Neural progenitor cell (in vitro differentiated cells): Measurements from ENCODE around the gene ZNF282. TPM values are rescaled to one million over a fixed set of nuclear protein-coding genes. Genes with fewer than 3 reads are reported as not detected.
"Not testable (repeated sequence)": the region's sequence is repeated elsewhere in the genome, so short reads cannot be mapped to it uniquely, and the experiment has no call there.

ENCODE experiments used
- DNase-seq: peaks from one replicate; pipeline ENCODE4 v3.0.0-alpha.2; 2016; ENCODE audit warnings: low spot score
- H2AFZ ChIP-seq: fragments of 200-600 bp; sonication (generic); replicated peaks from 2 replicates; pipeline ENCODE4 v1.6.1; 2016; ENCODE audit warnings: antibody characterized with exemption
- H3F3A ChIP-seq: fragments of 200-600 bp; sonication (generic); 2 replicates; pipeline ENCODE4 v1.6.1; 2016; ENCODE audit warnings: antibody characterized with exemption, low read depth
- H3K27ac ChIP-seq: fragments of 200-600 bp; sonication (generic); 2 replicates; pipeline ENCODE4 v1.5.1; 2016; ENCODE audit warnings: mild to moderate bottlenecking
- H3K27me3 ChIP-seq: fragments of 200-600 bp; sonication (generic); 2 replicates; pipeline ENCODE4 v1.6.1; 2016; ENCODE audit warnings: mild to moderate bottlenecking, moderate library complexity
- H3K36me3 ChIP-seq: fragments of 200-600 bp; sonication (generic); 2 replicates; pipeline ENCODE4 v1.5.1; 2016
- H3K4me1 ChIP-seq: fragments of 200-600 bp; sonication (generic); 2 replicates; pipeline ENCODE4 v1.6.1; 2016; ENCODE audit warnings: mixed run types
- H3K4me2 ChIP-seq: fragments of 200-600 bp; sonication (generic); 2 replicates; pipeline ENCODE4 v1.6.1; 2016
- H3K4me3 ChIP-seq: fragments of 200-600 bp; sonication (generic); 2 replicates; pipeline ENCODE4 v1.5.1; 2016
- H3K79me2 ChIP-seq: fragments of 200-600 bp; sonication (generic); 2 replicates; pipeline ENCODE4 v1.6.1; 2016; ENCODE audit warnings: low read depth
- H3K9ac ChIP-seq: fragments of 200-600 bp; sonication (generic); 2 replicates; pipeline ENCODE4 v1.6.1; 2016
- H3K9me3 ChIP-seq: fragments of 200-600 bp; sonication (generic); 2 replicates; pipeline ENCODE4 v1.5.1; 2016; ENCODE audit warnings: low read depth
- H4K20me1 ChIP-seq: fragments of 200-600 bp; sonication (generic); 2 replicates; pipeline ENCODE4 v1.6.1; 2016; ENCODE audit warnings: low read depth
- H3K27ac Mint-ChIP-seq: 3 replicates; pipeline ENCODE4 v1.8.0; 2021; ENCODE audit warnings: mixed read lengths
- H3K27me3 Mint-ChIP-seq: 2 replicates; pipeline ENCODE4 v1.8.0; 2022; ENCODE audit warnings: low read depth, mild to moderate bottlenecking, inconsistent platforms, moderate library complexity, mixed read lengths; ENCODE audit not compliant: insufficient read depth
- H3K36me3 Mint-ChIP-seq: 3 replicates; pipeline ENCODE4 v1.8.0; 2021; ENCODE audit warnings: mixed read lengths
- H3K4me1 Mint-ChIP-seq: 3 replicates; pipeline ENCODE4 v1.8.0; 2021; ENCODE audit warnings: mixed read lengths
- H3K4me3 Mint-ChIP-seq: 3 replicates; pipeline ENCODE4 v1.8.0; 2021; ENCODE audit warnings: mild to moderate bottlenecking, moderate library complexity, mixed read lengths
- H3K9me3 Mint-ChIP-seq: 3 replicates; pipeline ENCODE4 v1.8.0; 2020; ENCODE audit warnings: mixed read lengths
- EZH2 ChIP-seq: fragments of 200-600 bp; sonication (generic); IDR thresholded peaks from 2 replicates; pipeline ENCODE4 v1.6.1; 2017; ENCODE audit warnings: antibody characterized with exemption, mild to moderate bottlenecking, moderate library complexity
- EZH2phosphoT487 ChIP-seq: fragments of 200-600 bp; sonication (generic); IDR thresholded peaks from 2 replicates; pipeline ENCODE4 v1.6.1; 2017; ENCODE audit warnings: antibody characterized with exemption
- total RNA-seq: library from RNA; depleted of rRNA; stranded (reverse); fragments of >200 nt; gene quantifications from 2 replicates; pipeline ENCODE4 v1.2.3, GENCODE V29; 2015; ENCODE audit warnings: low replicate concordance
- TF ChIP-seq, protein P1 (sequence below): fragments of 200-600 bp; sonication (generic); IDR thresholded peaks from 2 replicates; pipeline ENCODE4 v1.5.1; 2017; ENCODE audit warnings: antibody characterized with exemption, mild to moderate bottlenecking

ZNF282 gene
- total RNA-seq, 1 donor from 2014 or later = 15.9 TPM

DNA sequence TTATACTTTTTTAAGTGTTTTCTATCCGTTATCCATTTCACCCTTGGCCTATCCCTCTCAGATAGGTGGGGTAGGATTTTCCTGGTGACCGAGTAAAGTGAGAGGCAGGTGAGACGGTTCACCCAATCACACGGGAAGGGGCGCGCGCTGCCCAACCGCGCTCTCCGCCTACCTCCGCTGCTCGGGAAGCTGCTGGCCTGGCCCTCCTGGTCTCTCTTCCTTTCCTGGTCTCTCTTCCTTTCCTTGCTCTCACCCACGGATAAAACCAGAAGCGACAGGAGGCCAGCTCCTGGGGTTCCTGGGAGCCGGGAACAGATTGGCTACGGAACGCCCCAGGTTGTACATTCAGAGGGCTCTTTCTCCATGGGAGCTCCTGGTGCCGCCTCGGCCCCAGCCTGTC is 29.8 kb downstream of the ZNF282 start:
- no peak overlapping the region for H3K4me3 Mint-ChIP-seq
- Histone ChIP-seq H3K27me3 (no peaks in the 10 kb centered on the region), H3K4me3 (no peak overlapping the region), H3F3A (no peaks in the 10 kb centered on the region), H3K36me3 (no peaks in the 10 kb centered on the region), H3K4me2 (no peak overlapping the region), H3K27ac (no peak overlapping the region), H3K9ac (no peak overlapping the region), H2AFZ (no peak overlapping the region), H3K4me1 (peaks cover 4% of the 10 kb centered on the region), H4K20me1 (no peaks in the 10 kb centered on the region), H3K9me3 (no peaks in the 10 kb centered on the region), H3K79me2 (no peaks in the 10 kb centered on the region)
- H3K27ac Mint-ChIP-seq = no peak overlapping the region
- H3K36me3 Mint-ChIP-seq = peaks cover 4% of the 10 kb centered on the region
- no peaks in the 10 kb centered on the region for H3K9me3 Mint-ChIP-seq
- DNase-seq = no peak
- peaks cover 12% of the 10 kb centered on the region for H3K4me1 Mint-ChIP-seq
- TF ChIP-seq, protein P1, sequence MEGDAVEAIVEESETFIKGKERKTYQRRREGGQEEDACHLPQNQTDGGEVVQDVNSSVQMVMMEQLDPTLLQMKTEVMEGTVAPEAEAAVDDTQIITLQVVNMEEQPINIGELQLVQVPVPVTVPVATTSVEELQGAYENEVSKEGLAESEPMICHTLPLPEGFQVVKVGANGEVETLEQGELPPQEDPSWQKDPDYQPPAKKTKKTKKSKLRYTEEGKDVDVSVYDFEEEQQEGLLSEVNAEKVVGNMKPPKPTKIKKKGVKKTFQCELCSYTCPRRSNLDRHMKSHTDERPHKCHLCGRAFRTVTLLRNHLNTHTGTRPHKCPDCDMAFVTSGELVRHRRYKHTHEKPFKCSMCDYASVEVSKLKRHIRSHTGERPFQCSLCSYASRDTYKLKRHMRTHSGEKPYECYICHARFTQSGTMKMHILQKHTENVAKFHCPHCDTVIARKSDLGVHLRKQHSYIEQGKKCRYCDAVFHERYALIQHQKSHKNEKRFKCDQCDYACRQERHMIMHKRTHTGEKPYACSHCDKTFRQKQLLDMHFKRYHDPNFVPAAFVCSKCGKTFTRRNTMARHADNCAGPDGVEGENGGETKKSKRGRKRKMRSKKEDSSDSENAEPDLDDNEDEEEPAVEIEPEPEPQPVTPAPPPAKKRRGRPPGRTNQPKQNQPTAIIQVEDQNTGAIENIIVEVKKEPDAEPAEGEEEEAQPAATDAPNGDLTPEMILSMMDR = no peak
- TF ChIP-seq EZH2phosphoT487 = no peak
- TF ChIP-seq EZH2 = no peak
- H3K27me3 Mint-ChIP-seq = peaks cover 10% of the 10 kb centered on the region

DNA sequence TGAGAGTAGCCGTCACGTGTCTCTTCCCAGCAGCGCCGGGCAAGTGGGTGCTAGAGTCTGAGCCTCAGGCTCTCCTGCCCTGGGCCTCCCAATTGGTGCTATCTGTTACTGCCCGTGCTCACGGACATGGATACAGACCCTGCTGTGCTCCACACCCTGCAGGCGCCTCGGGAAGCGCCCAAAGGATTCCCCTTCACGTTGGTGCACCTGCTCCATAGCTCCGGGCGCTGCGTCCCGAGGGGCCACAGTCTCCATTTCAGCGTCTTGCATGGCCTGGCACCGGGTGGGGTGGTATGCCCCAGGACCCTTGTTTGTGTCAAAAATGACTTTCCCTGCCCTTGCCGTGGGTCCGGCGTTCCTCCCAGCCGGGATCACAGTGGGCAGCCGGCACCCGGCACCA is 30.3 kb downstream of the ZNF282 start:
- Histone ChIP-seq H3K9me3 (no peaks in the 10 kb centered on the region), H4K20me1 (no peaks in the 10 kb centered on the region), H3F3A (no peaks in the 10 kb centered on the region), H3K4me2 (no peak overlapping the region), H2AFZ (no peak overlapping the region), H3K9ac (no peak overlapping the region), H3K79me2 (no peaks in the 10 kb centered on the region), H3K27me3 (no peaks in the 10 kb centered on the region), H3K4me3 (no peak overlapping the region), H3K4me1 (peaks cover 4% of the 10 kb centered on the region), H3K36me3 (no peaks in the 10 kb centered on the region), H3K27ac (no peak overlapping the region)
- Mint-ChIP-seq H3K4me3 (no peak overlapping the region), H3K4me1 (peaks cover 12% of the 10 kb centered on the region), H3K27ac (no peak overlapping the region), H3K27me3 (peaks cover 10% of the 10 kb centered on the region), H3K9me3 (no peaks in the 10 kb centered on the region), H3K36me3 (peaks cover 4% of the 10 kb centered on the region)
- TF ChIP-seq EZH2phosphoT487 (no peak), EZH2 (no peak)
- TF ChIP-seq, protein P1 = no peak
- no peak for DNase-seq

DNA sequence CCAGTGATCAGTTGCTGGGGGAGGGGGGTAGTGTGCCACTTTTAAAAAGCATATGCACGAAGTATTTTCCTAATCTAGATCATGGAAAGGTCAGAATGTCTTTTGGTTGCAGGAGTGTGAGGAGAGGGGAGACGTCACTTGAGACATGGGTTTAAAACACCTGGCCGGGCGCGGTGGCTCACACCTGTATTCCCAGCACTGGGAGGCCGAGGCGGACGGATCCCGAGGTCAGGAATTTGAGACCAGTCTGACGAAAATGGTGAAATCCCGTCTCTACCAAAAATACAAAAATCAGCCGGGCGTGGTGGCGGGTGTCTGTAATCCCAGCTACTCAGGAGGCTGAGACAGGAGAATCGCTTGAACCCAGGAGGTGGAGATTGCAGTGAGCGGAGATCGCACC is 31.0 kb downstream of the ZNF282 start:
- not testable (repeated sequence) for H3K79me2 ChIP-seq, H3K36me3 ChIP-seq, H2AFZ ChIP-seq, H4K20me1 ChIP-seq, H3K27me3 ChIP-seq, H3K4me3 Mint-ChIP-seq, H3K36me3 Mint-ChIP-seq, H3K4me1 ChIP-seq, H3F3A ChIP-seq, H3K9me3 Mint-ChIP-seq, DNase-seq, H3K27ac Mint-ChIP-seq, H3K9ac ChIP-seq, H3K9me3 ChIP-seq, H3K4me2 ChIP-seq, H3K27ac ChIP-seq, H3K4me3 ChIP-seq
- peaks cover 11% of the 10 kb centered on the region for H3K27me3 Mint-ChIP-seq
- peaks cover 12% of the 10 kb centered on the region for H3K4me1 Mint-ChIP-seq

DNA sequence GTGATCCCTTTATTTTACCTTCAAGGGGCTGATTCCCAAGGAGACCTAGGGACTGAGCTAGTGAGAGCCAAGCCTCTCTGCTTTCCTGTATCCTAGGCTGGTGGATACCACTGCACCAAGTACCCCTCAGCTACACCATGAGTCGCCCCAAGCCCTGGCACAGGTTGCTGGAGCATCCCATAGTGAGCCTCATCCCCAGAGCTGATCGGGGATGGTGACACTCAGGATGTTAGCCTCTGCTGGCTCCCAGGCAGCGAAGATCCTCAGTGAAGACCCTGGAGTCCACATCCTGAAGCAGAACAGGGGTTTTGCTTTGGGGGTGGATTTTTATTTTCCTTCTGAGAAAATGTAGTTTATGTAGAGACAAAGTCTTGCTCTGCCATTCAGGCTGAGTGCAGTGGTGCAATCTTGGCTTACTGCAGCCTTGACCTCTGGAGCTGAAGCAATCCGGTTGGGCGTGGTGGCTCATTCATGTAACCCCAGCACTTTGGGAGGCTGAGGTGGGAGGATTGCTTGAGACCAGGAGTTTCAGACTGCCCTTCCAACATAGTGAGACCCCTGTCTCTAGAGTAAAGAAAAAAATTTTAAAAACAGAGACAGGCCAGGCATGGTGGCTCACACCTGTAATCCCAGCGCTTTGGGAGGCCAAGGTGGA is 31.6 kb downstream of the ZNF282 start:
- H4K20me1 ChIP-seq = no peaks in the 10 kb centered on the region
- H3K4me3 Mint-ChIP-seq = no peak overlapping the region
- H3K9me3 Mint-ChIP-seq = no peaks in the 10 kb centered on the region
- peaks cover 11% of the 10 kb centered on the region for H3K27me3 Mint-ChIP-seq
- H3K4me2 ChIP-seq = no peak overlapping the region
- H3K4me3 ChIP-seq = no peak overlapping the region
- H2AFZ ChIP-seq = no peak overlapping the region
- no peak for DNase-seq
- no peaks in the 10 kb centered on the region for H3F3A ChIP-seq
- TF ChIP-seq EZH2 = no peak
- no peak for TF ChIP-seq EZH2phosphoT487
- TF ChIP-seq, protein P1 = no peak
- no peaks in the 10 kb centered on the region for H3K27me3 ChIP-seq
- no peaks in the 10 kb centered on the region for H3K9me3 ChIP-seq
- no peak overlapping the region for H3K27ac ChIP-seq
- no peaks in the 10 kb centered on the region for H3K79me2 ChIP-seq
- H3K36me3 Mint-ChIP-seq = peaks cover 3% of the 10 kb centered on the region
- H3K4me1 ChIP-seq = peaks cover 4% of the 10 kb centered on the region
- H3K9ac ChIP-seq = no peak overlapping the region
- H3K36me3 ChIP-seq = no peaks in the 10 kb centered on the region
- peaks cover 12% of the 10 kb centered on the region for H3K4me1 Mint-ChIP-seq
- H3K27ac Mint-ChIP-seq = no peak overlapping the region
